GM18507 (cell line): ENCODE results near the gene ONECUT2.

ENCODE experiments used
- DNase-seq: peaks from one replicate; pipeline ENCODE4 v3.0.0; 2011; ENCODE audit warnings: low read depth; ENCODE audit not compliant: insufficient read length; ENCODE audit errors: extremely low spot score
- FAIRE-seq: peaks from 2 replicates; lab custom pipeline; 2011; peaks lifted over from hg19 to GRCh38; lab: Jason Lieb, UNC

ONECUT2 gene

GRCh38 chr18:57443247-57443646, 8.1 kb downstream of the ONECUT2 start:
- DNase-seq (no peak), FAIRE-seq (no peak)

GRCh38 chr18:57443702-57444101, 8.5 kb downstream of the ONECUT2 start:
- DNase-seq (no peak), FAIRE-seq (no peak)

GRCh38 chr18:57444301-57444759, 9.2 kb downstream of the ONECUT2 start:
- FAIRE-seq (no peak), DNase-seq (no peak)

- DNase-seq (no peak), FAIRE-seq (no peak)
Observed at GRCh38 chr18:57445488-57446319, 10.5 kb downstream of the ONECUT2 start.

GRCh38 chr18:57446322-57446721, 11.1 kb downstream of the ONECUT2 start:
- FAIRE-seq (peak; percentile 44), DNase-seq (no peak)

DNA sequence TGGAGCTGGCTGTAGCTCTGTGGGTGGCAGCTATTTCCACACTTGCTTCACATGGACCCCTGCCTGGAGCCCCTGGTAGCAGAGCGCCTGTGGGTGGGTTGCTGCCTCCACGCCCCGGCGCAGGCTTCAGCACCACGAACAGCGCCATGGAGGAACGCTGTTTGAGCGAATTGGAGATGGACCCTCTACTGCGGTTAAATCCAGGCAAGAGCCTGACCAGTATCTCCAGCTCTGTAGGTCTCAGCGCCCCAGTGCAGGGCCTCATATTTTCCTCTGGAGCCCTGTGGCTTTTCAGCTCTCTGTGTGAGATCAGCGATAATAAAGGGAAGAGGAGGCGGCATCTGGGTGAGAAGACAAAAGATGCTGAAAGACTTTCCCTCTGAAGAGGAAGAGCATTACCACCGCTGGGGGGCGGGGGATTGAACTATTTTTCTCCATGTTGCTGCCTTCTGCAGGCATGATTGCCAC, 12.0 kb downstream of the ONECUT2 start:
- FAIRE-seq (no peak), DNase-seq (no peak)

DNA sequence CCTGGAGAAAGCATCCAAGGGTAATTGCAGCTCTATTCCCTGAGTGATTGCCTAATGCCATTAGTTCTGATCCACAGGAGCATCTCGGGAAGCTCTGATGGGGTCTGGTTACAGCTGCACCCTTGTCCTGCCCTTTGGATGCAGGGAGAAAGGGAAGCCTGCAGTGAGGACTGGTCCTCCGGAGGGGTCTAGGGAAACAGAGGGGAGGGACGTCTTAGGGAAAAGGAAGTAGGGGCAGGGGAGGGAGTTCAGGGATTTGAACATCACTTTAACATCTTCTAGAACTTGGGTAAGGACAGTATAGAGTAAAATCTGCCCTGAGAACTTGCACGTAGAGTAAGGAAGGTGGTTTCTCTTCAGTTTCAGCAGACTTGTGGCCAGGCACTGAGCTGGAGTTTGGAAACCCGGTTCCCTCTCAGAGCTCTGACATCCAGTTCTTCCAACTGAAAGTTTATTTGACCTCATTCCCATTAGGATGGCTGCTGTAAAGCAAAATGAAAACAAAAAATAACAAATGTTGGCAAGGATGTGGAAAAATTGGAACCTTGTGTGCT, 20.5 kb downstream of the ONECUT2 start:
- DNase-seq (no peak), FAIRE-seq (peak; percentile 29)

DNA sequence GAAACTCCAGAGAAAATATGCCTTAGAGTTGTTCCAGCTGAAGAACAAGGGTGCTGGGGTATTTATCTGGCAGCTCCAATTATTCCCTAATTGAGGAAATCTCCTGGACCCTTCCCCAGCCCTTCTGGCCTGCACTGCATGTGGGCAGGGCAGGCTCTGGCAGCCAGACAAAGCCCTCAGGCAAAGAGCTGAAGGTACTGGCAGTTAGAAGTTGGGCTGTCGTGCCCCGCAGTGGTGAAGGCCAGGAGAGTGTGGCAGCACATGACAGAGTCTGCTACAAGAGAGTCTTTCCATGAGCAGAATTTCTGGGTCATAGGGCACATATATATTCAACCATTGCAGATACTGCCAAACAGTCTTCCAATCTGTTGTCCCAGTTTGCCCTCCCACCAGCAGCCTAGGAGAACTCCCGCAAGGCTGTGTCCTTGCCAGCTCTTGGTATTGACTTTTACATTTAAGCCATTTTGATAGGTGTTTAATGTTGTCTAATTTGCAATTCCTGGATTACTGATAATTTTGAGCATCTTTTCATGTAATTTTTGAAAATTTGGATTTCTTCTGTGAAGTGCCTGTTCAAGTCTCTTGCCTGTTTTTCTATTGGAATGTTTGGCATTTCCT, 26.6 kb downstream of the ONECUT2 start:
- DNase-seq (no peak), FAIRE-seq (no peak)

DNA sequence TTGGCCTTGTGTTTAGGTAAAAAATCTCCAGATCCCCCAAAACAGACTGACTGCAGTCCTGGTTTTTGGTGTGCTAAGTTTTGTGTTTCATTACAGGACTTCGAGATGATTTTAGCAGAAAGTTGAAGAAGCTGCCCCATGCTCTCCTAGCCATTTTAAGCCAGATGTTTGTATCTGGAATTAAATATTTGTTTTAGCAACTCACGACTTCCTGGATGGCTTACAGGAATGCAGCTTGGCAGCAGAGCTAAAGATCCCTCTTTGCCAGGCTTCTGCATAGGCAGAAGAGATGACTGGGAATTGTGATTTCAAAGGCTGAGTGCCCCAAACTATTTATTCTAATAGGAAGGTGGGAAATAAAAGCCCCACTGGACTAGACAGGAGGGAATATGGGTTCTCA, 31.1 kb downstream of the ONECUT2 start:
- DNase-seq (no peak), FAIRE-seq (no peak)

GRCh38 chr18:57466745-57467409, 31.7 kb downstream of the ONECUT2 start:
- DNase-seq: no peak
- FAIRE-seq: peak; percentile 51

GRCh38 chr18:57469884-57470283, 34.7 kb downstream of the ONECUT2 start:
- DNase-seq: no peak
- no peak for FAIRE-seq

GRCh38 chr18:57475408-57475807, 40.2 kb downstream of the ONECUT2 start:
- FAIRE-seq (no peak), DNase-seq (no peak)

DNA sequence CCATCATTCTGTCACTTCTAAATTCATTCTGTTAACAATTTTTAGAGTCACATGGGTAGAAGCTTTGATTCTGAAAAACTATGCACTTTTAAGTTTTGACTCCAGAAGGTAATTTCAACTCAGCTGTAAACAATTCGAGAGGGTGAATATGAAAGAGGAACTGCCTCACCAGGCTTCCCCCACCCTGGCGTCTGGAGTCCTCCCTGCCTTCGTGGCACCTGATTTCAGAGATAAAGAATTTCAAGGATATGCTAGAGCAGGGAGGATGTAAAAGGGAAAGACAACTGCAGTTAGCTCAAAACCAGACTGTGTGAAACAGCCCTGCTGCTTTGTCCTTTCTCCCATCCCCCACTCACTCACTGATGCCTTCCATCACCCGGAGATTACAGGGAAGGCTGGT, 40.7 kb downstream of the ONECUT2 start:
- FAIRE-seq: no peak

GRCh38 chr18:57480733-57481132, 45.6 kb downstream of the ONECUT2 start:
- no peak for FAIRE-seq
- DNase-seq: no peak

More for the DNA sequence above, 40.7 kb downstream of the ONECUT2 start:
- DNase-seq: no peak

GRCh38 chr18:57497372-57498294, 62.5 kb downstream of the ONECUT2 start:
- DNase-seq (no peak), FAIRE-seq (no peak)

DNA sequence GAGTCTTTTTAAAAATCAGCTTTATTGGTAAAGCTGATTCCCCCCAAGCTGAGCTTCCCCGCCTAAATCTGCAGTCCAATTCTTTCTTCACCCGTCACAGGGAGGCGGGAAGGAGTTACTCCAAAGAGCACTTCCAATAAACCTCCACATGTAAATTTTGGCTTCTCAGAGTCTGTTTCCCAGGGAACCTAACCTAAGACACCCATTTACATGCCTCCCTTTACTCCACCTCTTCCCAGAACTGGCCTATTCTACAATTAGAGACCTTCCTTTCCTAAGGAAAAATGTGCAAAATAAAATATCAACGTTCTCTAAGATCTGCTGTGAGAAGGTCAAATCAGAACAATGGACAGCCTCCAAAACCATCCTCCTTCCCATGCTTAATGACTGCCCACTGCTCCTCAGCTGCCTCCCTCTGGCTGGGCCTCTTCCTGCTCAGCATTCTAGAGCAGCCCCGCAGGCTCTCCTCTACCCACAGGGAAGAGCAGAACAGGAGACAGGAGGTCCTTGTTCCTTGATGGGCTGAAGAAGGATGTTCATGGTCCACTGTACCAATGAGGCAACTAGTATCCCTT, 63.6 kb downstream of the ONECUT2 start:
- DNase-seq: no peak
- no peak for FAIRE-seq

DNA sequence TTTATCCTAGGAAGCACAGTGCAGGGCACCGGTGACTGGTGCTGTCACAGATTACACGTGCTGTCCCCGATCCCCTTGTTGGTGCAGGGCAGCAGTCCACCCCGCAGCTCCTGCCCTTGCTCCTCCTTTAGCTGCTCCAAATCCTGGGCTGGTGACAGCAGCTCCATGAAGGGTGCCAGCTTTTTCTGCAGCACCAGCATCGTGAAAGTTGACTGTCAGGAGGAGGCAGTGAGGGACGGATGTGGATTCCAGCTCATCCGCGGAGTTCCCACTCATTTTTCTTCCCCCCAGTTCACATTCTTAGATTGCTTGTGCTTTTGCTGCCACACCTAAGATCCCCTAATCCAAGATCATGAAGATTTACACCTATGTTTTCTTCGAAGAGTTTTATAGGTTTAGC, 67.5 kb downstream of the ONECUT2 start:
- no peak for FAIRE-seq
- no peak for DNase-seq

DNA sequence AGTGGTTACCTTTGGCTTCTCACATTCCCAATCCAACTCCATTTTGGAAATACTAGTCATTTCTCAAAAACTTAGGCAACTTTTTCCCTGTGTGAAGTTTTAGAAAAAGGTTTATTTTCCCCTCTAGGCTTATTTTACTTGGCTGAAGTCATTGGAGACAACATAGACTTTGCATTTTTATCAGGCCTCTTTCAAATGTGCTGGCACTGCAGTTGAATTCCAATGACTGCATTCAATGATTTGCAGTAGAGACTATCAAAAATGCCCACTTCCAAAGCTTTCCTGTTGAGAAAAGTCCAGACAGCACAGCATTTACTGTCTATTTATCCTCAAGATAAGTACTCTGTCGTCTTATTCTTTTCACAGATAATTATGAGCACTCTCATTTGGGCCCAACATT, 70.1 kb downstream of the ONECUT2 start:
- no peak for FAIRE-seq

GRCh38 chr18:57516056-57516455, 80.9 kb downstream of the ONECUT2 start:
- no peak for FAIRE-seq
- DNase-seq: no peak

More for the DNA sequence above, 70.1 kb downstream of the ONECUT2 start:
- no peak for DNase-seq
